ENCODE data around the gene TEDC1. TPM values are rescaled to one million over a fixed set of nuclear protein-coding genes. Genes with fewer than 3 reads are reported as not detected.
A peak's percentile ranks its signal among the peaks of the same experiment; 100 is the strongest.

TEDC1 gene
- polyA plus RNA-seq, 1 donor from 2014 or later: 11.8 TPM

- Mint-ChIP-seq H3K36me3 (peaks cover 2% of the 10 kb centered on the region), H3K27me3 (no peaks in the 10 kb centered on the region), H3K27ac (peak overlapping the region; percentile 96 to 100 (median 100)), H3K4me3 (peak overlapping the region in 3 of 4 donors; percentile 4 to 54 (median 7)), H3K9me3 (no peaks in the 10 kb centered on the region), H3K4me1 (peaks cover 17 to 34% (median 31%) of the 10 kb centered on the region in 3 donors)
Observed at GRCh38 chr14:105484069-105484996, 6.7 kb upstream of the TEDC1 start.

GRCh38 chr14:105484997-105485393 lies 6.1 kb upstream of the TEDC1 start:
- peaks cover 19 to 33% (median 29%) of the 10 kb centered on the region in 3 donors for H3K4me1 Mint-ChIP-seq
- H3K9me3 Mint-ChIP-seq: no peaks in the 10 kb centered on the region
- peak overlapping the region; percentile 96 to 100 (median 98) for H3K27ac Mint-ChIP-seq
- no peaks in the 10 kb centered on the region for H3K27me3 Mint-ChIP-seq
- H3K4me3 Mint-ChIP-seq: peak overlapping the region in 3 of 4 donors; percentile 4 to 96 (median 72)
- peaks cover 2% of the 10 kb centered on the region for H3K36me3 Mint-ChIP-seq

- Mint-ChIP-seq H3K9me3 (no peaks in the 10 kb centered on the region), H3K4me1 (peaks cover 18 to 31% (median 23%) of the 10 kb centered on the region in 3 donors), H3K27ac (peak overlapping the region; percentile 96 to 100 (median 98)), H3K36me3 (peaks cover 2% of the 10 kb centered on the region), H3K4me3 (peak overlapping the region; percentile 86 to 96 (median 95)), H3K27me3 (no peaks in the 10 kb centered on the region)
Observed at GRCh38 chr14:105485739-105486162, 5.3 kb upstream of the TEDC1 start.

- Mint-ChIP-seq H3K36me3 (peaks cover 2% of the 10 kb centered on the region), H3K4me1 (peaks cover 18 to 25% (median 21%) of the 10 kb centered on the region in 3 donors), H3K27me3 (no peaks in the 10 kb centered on the region), H3K4me3 (peak within 1 kb of the TSS; percentile 86 to 96 (median 95)), H3K9me3 (no peaks in the 10 kb centered on the region), H3K27ac (peak within 1 kb of the TSS; percentile 96 to 100 (median 98))
Observed at GRCh38 chr14:105486163-105486973, 4.7 kb upstream of the TEDC1 start, which contains the start of gene CRIP1. Gene CRIP1 (plus strand): TSS chr14:105486886. CDS start chr14:105487260, 374 bp downstream.

- H3K9me3 Mint-ChIP-seq: no peaks in the 10 kb centered on the region
- H3K27ac Mint-ChIP-seq: peak overlapping the region; percentile 96 to 100 (median 98)
- peak overlapping the region; percentile 86 to 96 (median 95) for H3K4me3 Mint-ChIP-seq
- H3K27me3 Mint-ChIP-seq: no peaks in the 10 kb centered on the region
- H3K4me1 Mint-ChIP-seq: peaks cover 14 to 22% (median 20%) of the 10 kb centered on the region in 3 donors
- peaks cover 2% of the 10 kb centered on the region for H3K36me3 Mint-ChIP-seq
Observed at GRCh38 chr14:105486974-105487448, 4.0 kb upstream of the TEDC1 start.

GRCh38 chr14:105487449-105487985 lies 3.5 kb upstream of the TEDC1 start:
- no peaks in the 10 kb centered on the region for H3K27me3 Mint-ChIP-seq
- H3K9me3 Mint-ChIP-seq: no peaks in the 10 kb centered on the region
- peak overlapping the region; percentile 96 to 100 (median 98) for H3K27ac Mint-ChIP-seq
- peak overlapping the region; percentile 86 to 96 (median 95) for H3K4me3 Mint-ChIP-seq
- peaks cover 2% of the 10 kb centered on the region for H3K36me3 Mint-ChIP-seq
- H3K4me1 Mint-ChIP-seq: peaks cover 11 to 17% (median 15%) of the 10 kb centered on the region in 3 donors

- Mint-ChIP-seq H3K4me3 (peak overlapping the region; percentile 86 to 96 (median 95)), H3K36me3 (peaks cover 2% of the 10 kb centered on the region), H3K27ac (peak overlapping the region; percentile 91 to 100 (median 98)), H3K27me3 (no peaks in the 10 kb centered on the region), H3K4me1 (peaks cover 11 to 17% (median 13%) of the 10 kb centered on the region in 3 donors), H3K9me3 (no peaks in the 10 kb centered on the region)
Observed at GRCh38 chr14:105487986-105488777, 2.9 kb upstream of the TEDC1 start.

GRCh38 chr14:105488781-105489541 lies 2.1 kb upstream of the TEDC1 start:
- Mint-ChIP-seq H3K4me1 (peaks cover 11 to 17% (median 13%) of the 10 kb centered on the region in 3 donors), H3K27me3 (no peaks in the 10 kb centered on the region), H3K36me3 (peaks cover 2% of the 10 kb centered on the region), H3K4me3 (peak overlapping the region; percentile 86 to 96 (median 94)), H3K9me3 (no peaks in the 10 kb centered on the region), H3K27ac (peak overlapping the region; percentile 89 to 100 (median 97))

GRCh38 chr14:105489542-105490266 lies 1.3 kb upstream of the TEDC1 start:
- H3K9me3 Mint-ChIP-seq: no peaks in the 10 kb centered on the region
- peak overlapping the region; percentile 89 to 100 (median 97) for H3K27ac Mint-ChIP-seq
- H3K4me1 Mint-ChIP-seq: peaks cover 8 to 14% (median 11%) of the 10 kb centered on the region in 3 donors
- H3K36me3 Mint-ChIP-seq: peaks cover 2% of the 10 kb centered on the region
- H3K4me3 Mint-ChIP-seq: peak overlapping the region; percentile 83 to 96 (median 94)
- no peaks in the 10 kb centered on the region for H3K27me3 Mint-ChIP-seq

GRCh38 chr14:105490267-105490571 lies 827 bp upstream of the TEDC1 start:
- H3K36me3 Mint-ChIP-seq: peaks cover 2% of the 10 kb centered on the region
- no peaks in the 10 kb centered on the region for H3K27me3 Mint-ChIP-seq
- H3K9me3 Mint-ChIP-seq: no peaks in the 10 kb centered on the region
- H3K27ac Mint-ChIP-seq: peak overlapping the region in 2 of 3 donors; percentile 89 to 100
- peaks cover 7 to 14% (median 11%) of the 10 kb centered on the region in 3 donors for H3K4me1 Mint-ChIP-seq
- peak overlapping the region; percentile 83 to 96 (median 94) for H3K4me3 Mint-ChIP-seq

GRCh38 chr14:105491366-105491973 lies 424 bp downstream of the TEDC1 start:
- Mint-ChIP-seq H3K4me1 (peaks cover 2 to 12% (median 11%) of the 10 kb centered on the region in 3 donors), H3K9me3 (no peaks in the 10 kb centered on the region), H3K27me3 (no peaks in the 10 kb centered on the region), H3K27ac (peak overlapping the region; percentile 89 to 98 (median 98)), H3K36me3 (peaks cover 2% of the 10 kb centered on the region), H3K4me3 (peak overlapping the region; percentile 82 to 94 (median 92))
